ENCODE measurements around the gene SYT1. TPM values are rescaled to one million over a fixed set of nuclear protein-coding genes. Genes with fewer than 3 reads are reported as not detected.

The SYT1 gene
- total RNA-seq, 1 donor from 2014 or later, result 33.2 TPM

GRCh38 chr12:78977304-78977867 is 112.8 kb downstream of the SYT1 start:
- no peaks in the 10 kb centered on the region for H4K20me1 ChIP-seq (ENCODE audit: insufficient read depth, low read length)
- peak; percentile 7 for DNase-seq (ENCODE audit: low read depth)
- no peak overlapping the region for H3K9ac ChIP-seq (ENCODE audit: low read length)
- Mint-ChIP-seq H3K36me3 (ENCODE audit: low read depth, unreplicated experiment) (peaks cover 2% of the 10 kb centered on the region), H3K4me1 (ENCODE audit: low read depth, unreplicated experiment) (peaks cover 2% of the 10 kb centered on the region), H3K4me3 (ENCODE audit: unreplicated experiment) (no peak overlapping the region), H3K9me3 (ENCODE audit: unreplicated experiment) (no peaks in the 10 kb centered on the region), H3K27me3 (ENCODE audit: low read depth, unreplicated experiment) (no peaks in the 10 kb centered on the region), H3K27ac (ENCODE audit: unreplicated experiment) (no peak overlapping the region)
- H3K4me3 ChIP-seq (ENCODE audit: insufficient read depth, low read depth, low read length), result no peak overlapping the region
- FAIRE-seq, result no peak
- no peaks in the 10 kb centered on the region for H3K79me2 ChIP-seq (ENCODE audit: insufficient read depth, low read length)
- H2AFZ ChIP-seq (ENCODE audit: low read depth, low read length), result no peak overlapping the region
- H3K4me1 ChIP-seq (ENCODE audit: insufficient read depth, low read length), result no peaks in the 10 kb centered on the region
- H3K9me3 ChIP-seq (ENCODE audit: insufficient read depth, low read depth, low read length), result no peaks in the 10 kb centered on the region
- no peaks in the 10 kb centered on the region for H3K27me3 ChIP-seq (ENCODE audit: insufficient read depth, low read length)
- no peak overlapping the region for H3K27ac ChIP-seq (ENCODE audit: low read depth, low read length)
- no peak overlapping the region for H3K4me2 ChIP-seq (ENCODE audit: low read length)
- no peaks in the 10 kb centered on the region for H3K36me3 ChIP-seq (ENCODE audit: insufficient read depth, low read length)
- no peak for TF ChIP-seq EZH2 (IDR thresholded peaks at IDR 0.05; ENCODE audit: insufficient read depth, low read length)
- no peak for TF ChIP-seq CTCF (IDR thresholded peaks at IDR 0.05; ENCODE audit: insufficient read depth, low read depth, low read length)

DNA sequence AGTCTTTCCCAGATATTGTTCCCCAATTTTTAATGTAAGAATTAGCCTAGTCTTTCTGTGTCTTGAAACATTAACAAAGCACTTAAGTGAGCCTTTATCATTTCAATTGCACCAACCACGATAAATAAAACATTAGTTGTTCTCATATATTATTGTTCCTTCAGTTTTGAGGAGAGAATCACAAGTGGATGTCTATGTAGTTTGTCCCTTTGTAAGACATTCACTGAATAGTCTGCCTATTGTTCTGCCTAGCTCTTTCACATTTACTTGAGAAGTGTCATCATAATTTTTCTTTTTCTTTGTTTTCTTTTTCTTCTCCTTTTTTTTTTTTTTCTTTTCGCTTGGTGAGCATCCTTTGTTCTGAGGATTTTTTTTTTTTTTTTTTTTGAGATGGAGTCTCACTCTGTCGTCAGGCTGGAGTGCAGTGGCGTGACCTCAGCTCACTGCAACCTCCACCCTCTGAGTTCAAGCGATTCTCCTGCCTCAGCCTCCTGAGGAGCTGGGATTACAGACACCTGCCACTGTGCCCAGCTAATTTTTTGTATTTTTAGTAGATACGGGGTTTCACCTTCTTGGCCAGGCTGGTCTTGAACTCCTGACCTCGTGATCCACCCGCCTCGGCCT is 129.7 kb downstream of the SYT1 start:
- H3K4me1 Mint-ChIP-seq (ENCODE audit: low read depth, unreplicated experiment), result no peaks in the 10 kb centered on the region
- H3K27ac ChIP-seq (ENCODE audit: low read depth, low read length), result no peak overlapping the region
- no peak overlapping the region for H3K27ac Mint-ChIP-seq (ENCODE audit: unreplicated experiment)

More for the DNA sequence above, 129.7 kb downstream of the SYT1 start:
- Mint-ChIP-seq H3K9me3 (ENCODE audit: unreplicated experiment) (no peaks in the 10 kb centered on the region), H3K36me3 (ENCODE audit: low read depth, unreplicated experiment) (peaks cover 2% of the 10 kb centered on the region), H3K27me3 (ENCODE audit: low read depth, unreplicated experiment) (no peaks in the 10 kb centered on the region), H3K4me3 (ENCODE audit: unreplicated experiment) (no peak overlapping the region)
- Histone ChIP-seq H3K36me3 (ENCODE audit: insufficient read depth, low read length) (no peaks in the 10 kb centered on the region), H3K79me2 (ENCODE audit: insufficient read depth, low read length) (no peaks in the 10 kb centered on the region), H3K27me3 (ENCODE audit: insufficient read depth, low read length) (no peaks in the 10 kb centered on the region), H3K4me3 (ENCODE audit: insufficient read depth, low read depth, low read length) (no peak overlapping the region), H4K20me1 (ENCODE audit: insufficient read depth, low read length) (no peaks in the 10 kb centered on the region), H2AFZ (ENCODE audit: low read depth, low read length) (no peak overlapping the region), H3K9me3 (ENCODE audit: insufficient read depth, low read depth, low read length) (no peaks in the 10 kb centered on the region), H3K9ac (ENCODE audit: low read length) (no peak overlapping the region), H3K4me2 (ENCODE audit: low read length) (no peak overlapping the region), H3K4me1 (ENCODE audit: insufficient read depth, low read length) (no peaks in the 10 kb centered on the region)
- DNase-seq (ENCODE audit: low read depth) (no peak), FAIRE-seq (no peak)
- no peak for TF ChIP-seq EZH2 (IDR thresholded peaks at IDR 0.05; ENCODE audit: insufficient read depth, low read length)
- no peak for TF ChIP-seq CTCF (IDR thresholded peaks at IDR 0.05; ENCODE audit: insufficient read depth, low read depth, low read length)

Data from astrocyte (in vitro differentiated cells and primary cell).